Loucy (cell line): Measurements from ENCODE around the gene ACOT12.

Source experiments
- CTCF ChIP-seq: fragments of 200-600 bp; sonication (generic); conservative IDR thresholded peaks from 2 replicates; pipeline ENCODE4 v1.5.1; 2014; ENCODE audit warnings: mild to moderate bottlenecking, antibody characterized with exemption, low read length
- EZH2phosphoT487 ChIP-seq: fragments of 200-600 bp; IDR thresholded peaks from 2 replicates; pipeline ENCODE4 v1.6.1; 2018; ENCODE audit warnings: antibody characterized with exemption, mild to moderate bottlenecking, moderate library complexity, borderline replicate concordance

- TF ChIP-seq EZH2phosphoT487 = no peak
- no peak for TF ChIP-seq CTCF
Measured at GRCh38 chr5:81365541-81365940, 28.4 kb downstream of the ACOT12 start.
